PFSK-1 (cell line): ENCODE data around the gene C5orf15.

ENCODE experiments used
- POLR2AphosphoS5 ChIP-seq: IDR thresholded peaks from 2 replicates; pipeline ENCODE4 v1.6.1; 2012; ENCODE audit warnings: low read depth, mild to moderate bottlenecking, control low read depth, low read length, moderate library complexity
- SIN3A ChIP-seq: IDR thresholded peaks from 2 replicates; pipeline ENCODE4 v1.6.1; 2012; ENCODE audit warnings: mild to moderate bottlenecking, low read length, moderate library complexity, borderline replicate concordance; ENCODE audit not compliant: insufficient read depth

- TF ChIP-seq SIN3A (no peak), POLR2AphosphoS5 (no peak)
Observed at GRCh38 chr5:133918316-133918715, 50.1 kb downstream of the C5orf15 start.
